ENCODE measurements around the gene DMD.
"Not testable (repeated sequence)": the region's sequence is repeated elsewhere in the genome, so short reads cannot be mapped to it uniquely, and the experiment has no call there.

The DMD gene

GRCh38 chrX:33156152-33156726 is 55.1 kb downstream of the DMD start:
- in situ Hi-C loops (cut with HindIII; ENCODE audit: low sequenced_read_pairs), result no loop called here

- in situ Hi-C loops (cut with HindIII; ENCODE audit: low sequenced_read_pairs), result no loop called here
Observed at GRCh38 chrX:33149580-33149979, 61.8 kb downstream of the DMD start.

GRCh38 chrX:33149085-33149484 is 62.3 kb downstream of the DMD start:
- in situ Hi-C loops (cut with HindIII; ENCODE audit: low sequenced_read_pairs), result no loop called here

- in situ Hi-C loops (cut with HindIII; ENCODE audit: low sequenced_read_pairs), result no loop called here
Observed at GRCh38 chrX:33142331-33142730, 69.0 kb downstream of the DMD start.

- in situ Hi-C loops (cut with HindIII; ENCODE audit: low sequenced_read_pairs), result no loop called here
Observed at GRCh38 chrX:33138677-33139249, 72.6 kb downstream of the DMD start.

- in situ Hi-C loops (cut with HindIII; ENCODE audit: low sequenced_read_pairs), result no loop called here
Observed at GRCh38 chrX:33134164-33134563, 77.2 kb downstream of the DMD start.

- in situ Hi-C loops (cut with HindIII; ENCODE audit: low sequenced_read_pairs), result no loop called here
Observed at GRCh38 chrX:33133320-33133719, 78.0 kb downstream of the DMD start.

GRCh38 chrX:33132569-33132968 is 78.8 kb downstream of the DMD start:
- in situ Hi-C loops (cut with HindIII; ENCODE audit: low sequenced_read_pairs), result no loop called here

GRCh38 chrX:33129607-33130006 is 81.7 kb downstream of the DMD start:
- in situ Hi-C loops (cut with HindIII; ENCODE audit: low sequenced_read_pairs), result no loop called here

- in situ Hi-C loops (cut with HindIII; ENCODE audit: low sequenced_read_pairs), result no loop called here
Observed at GRCh38 chrX:33128048-33128805, 83.1 kb downstream of the DMD start.

- in situ Hi-C loops (cut with HindIII; ENCODE audit: low sequenced_read_pairs), result no loop called here
Observed at GRCh38 chrX:33126469-33126868, 84.9 kb downstream of the DMD start.

- in situ Hi-C loops (cut with HindIII; ENCODE audit: low sequenced_read_pairs), result no loop called here
Observed at GRCh38 chrX:33109858-33110257, 101.5 kb downstream of the DMD start.

GRCh38 chrX:33106737-33107136 is 104.6 kb downstream of the DMD start:
- in situ Hi-C loops (cut with HindIII; ENCODE audit: low sequenced_read_pairs), result no loop called here

- in situ Hi-C loops (cut with HindIII; ENCODE audit: low sequenced_read_pairs), result no loop called here
Observed at GRCh38 chrX:33095079-33095478, 116.3 kb downstream of the DMD start.

- in situ Hi-C loops (cut with HindIII; ENCODE audit: low sequenced_read_pairs), result no loop called here
Observed at GRCh38 chrX:33087411-33087810, 123.9 kb downstream of the DMD start.

GRCh38 chrX:33086886-33087285 is 124.5 kb downstream of the DMD start:
- in situ Hi-C loops (cut with HindIII; ENCODE audit: low sequenced_read_pairs), result no loop called here

GRCh38 chrX:33082371-33082770 is 129.0 kb downstream of the DMD start:
- in situ Hi-C loops (cut with HindIII; ENCODE audit: low sequenced_read_pairs), result no loop called here

GRCh38 chrX:33078273-33078672 is 133.1 kb downstream of the DMD start:
- in situ Hi-C loops (cut with HindIII; ENCODE audit: low sequenced_read_pairs), result no loop called here

GRCh38 chrX:33073660-33074059 is 137.7 kb downstream of the DMD start:
- in situ Hi-C loops (cut with HindIII; ENCODE audit: low sequenced_read_pairs), result not testable (repeated sequence)

GRCh38 chrX:33065415-33065814 is 145.9 kb downstream of the DMD start:
- in situ Hi-C loops (cut with HindIII; ENCODE audit: low sequenced_read_pairs), result no loop called here

GRCh38 chrX:33062041-33062440 is 149.3 kb downstream of the DMD start:
- in situ Hi-C loops (cut with HindIII; ENCODE audit: low sequenced_read_pairs), result no loop called here

- in situ Hi-C loops (cut with HindIII; ENCODE audit: low sequenced_read_pairs), result no loop called here
Observed at GRCh38 chrX:33053001-33053400, 158.3 kb downstream of the DMD start.

Data from DLD1 (cell line).